Measurements from ENCODE around the gene SEMA6D.

The SEMA6D gene

GRCh38 chr15:47716516-47716915 is 789 bp upstream of the SEMA6D start:
- H3K4me3 ChIP-seq, result peak overlapping the region; percentile 94
- peak overlapping the region; percentile 69 to 89 for H3K27ac ChIP-seq
- no peak for DNase-seq (ENCODE audit: low spot score)
- TF ChIP-seq CTCF (IDR thresholded peaks at IDR 0.05), result no peak

- Histone ChIP-seq H3K4me3 (peak overlapping the region; percentile 94), H3K27ac (peak overlapping the region; percentile 69 to 93)
- TF ChIP-seq CTCF (IDR thresholded peaks at IDR 0.05), result no peak
- no peak for DNase-seq (ENCODE audit: low spot score)
Observed at GRCh38 chr15:47718497-47719437, 1.5 kb downstream of the SEMA6D start.

- Histone ChIP-seq H3K27ac (peak overlapping the region; percentile 24 to 69), H3K4me3 (peak overlapping the region; percentile 94)
- DNase-seq (ENCODE audit: low spot score), result no peak
- TF ChIP-seq CTCF (IDR thresholded peaks at IDR 0.05), result no peak
Observed at GRCh38 chr15:47719730-47720129, 2.4 kb downstream of the SEMA6D start.

- no peak for TF ChIP-seq CTCF (IDR thresholded peaks at IDR 0.05)
- H3K27ac ChIP-seq, result no peak overlapping the region
- peak overlapping the region; percentile 16 for H3K4me3 ChIP-seq
Observed at GRCh38 chr15:47720555-47720954, 3.2 kb downstream of the SEMA6D start.

GRCh38 chr15:47721676-47722075 is 4.4 kb downstream of the SEMA6D start:
- no peak for DNase-seq (ENCODE audit: low spot score)
- H3K4me3 ChIP-seq, result no peak overlapping the region
- peak overlapping the region in 1 of 2 donors; percentile 5 for H3K27ac ChIP-seq
- no peak for TF ChIP-seq CTCF (IDR thresholded peaks at IDR 0.05)

More at GRCh38 chr15:47720555-47720954, 3.2 kb downstream of the SEMA6D start:
- no peak for DNase-seq (ENCODE audit: low spot score)

GRCh38 chr15:47724346-47724745 is 7.0 kb downstream of the SEMA6D start:
- TF ChIP-seq CTCF (IDR thresholded peaks at IDR 0.05), result no peak
- DNase-seq (ENCODE audit: low spot score), result no peak
- Histone ChIP-seq H3K27ac (no peak overlapping the region), H3K4me3 (no peak overlapping the region)

GRCh38 chr15:47725051-47725450 is 7.7 kb downstream of the SEMA6D start:
- peak overlapping the region; percentile 6 for H3K4me3 ChIP-seq
- no peak overlapping the region for H3K27ac ChIP-seq
- DNase-seq (ENCODE audit: low spot score), result no peak
- TF ChIP-seq CTCF (IDR thresholded peaks at IDR 0.05), result no peak
